Raji (cell line): Measurements from ENCODE around the gene ITSN2.

Experiments
- POLR2A ChIP-seq: IDR thresholded peaks from 2 replicates; pipeline ENCODE4 v1.6.1; 2011; ENCODE audit warnings: low read depth, low read length, control low read depth; ENCODE audit not compliant: insufficient read depth

The ITSN2 gene

GRCh38 chr2:24259316-24259715 lies 101.0 kb downstream of the ITSN2 start:
- no peak for TF ChIP-seq POLR2A

- no peak for TF ChIP-seq POLR2A
Observed at GRCh38 chr2:24258718-24259117, 101.6 kb downstream of the ITSN2 start.

GRCh38 chr2:24253303-24253919 lies 106.9 kb downstream of the ITSN2 start:
- no peak for TF ChIP-seq POLR2A

- TF ChIP-seq POLR2A: no peak
Observed at GRCh38 chr2:24247592-24247991, 112.7 kb downstream of the ITSN2 start.

- no peak for TF ChIP-seq POLR2A
Observed at GRCh38 chr2:24247164-24247563, 113.2 kb downstream of the ITSN2 start.

- no peak for TF ChIP-seq POLR2A
Observed at GRCh38 chr2:24245986-24246776, 114.2 kb downstream of the ITSN2 start.

GRCh38 chr2:24241528-24241927 lies 118.8 kb downstream of the ITSN2 start:
- TF ChIP-seq POLR2A: no peak

GRCh38 chr2:24239553-24239952 lies 120.8 kb downstream of the ITSN2 start:
- TF ChIP-seq POLR2A: no peak

- no peak for TF ChIP-seq POLR2A
Observed at GRCh38 chr2:24238158-24238557, 122.2 kb downstream of the ITSN2 start.

- no peak for TF ChIP-seq POLR2A
Observed at GRCh38 chr2:24237313-24237712, 123.0 kb downstream of the ITSN2 start.

GRCh38 chr2:24233321-24233720 lies 127.0 kb downstream of the ITSN2 start:
- no peak for TF ChIP-seq POLR2A

- no peak for TF ChIP-seq POLR2A
Observed at GRCh38 chr2:24231461-24231881, 128.9 kb downstream of the ITSN2 start.

- no peak for TF ChIP-seq POLR2A
Observed at GRCh38 chr2:24228470-24228869, 131.9 kb downstream of the ITSN2 start.

GRCh38 chr2:24225499-24226242 lies 134.7 kb downstream of the ITSN2 start:
- TF ChIP-seq POLR2A: no peak

- no peak for TF ChIP-seq POLR2A
Observed at GRCh38 chr2:24222946-24223345, 137.4 kb downstream of the ITSN2 start.
